Memory B cell (primary cell): Measurements from ENCODE around the gene ORM2.
"Not testable (repeated sequence)": the region's sequence is repeated elsewhere in the genome, so short reads cannot be mapped to it uniquely, and the experiment has no call there.

Experiments used
- ATAC-seq: fragments of 150-1000 bp; cut with Tn5 transposase; 2 replicates; pipeline ENCODE4 v1.10.0; 2021; ENCODE audit warnings: low read depth, mild to moderate bottlenecking, moderate library complexity
- DNase-seq, 2 donors: peaks; one replicate each; pipeline ENCODE4 v3.0.0; 2022; ENCODE audit warnings: low spot score in 2 of 2
- H3K27ac Mint-ChIP-seq: one replicate; pipeline ENCODE4 v1.8.0; 2022; ENCODE audit warnings: mild to moderate bottlenecking, moderate library complexity, mixed read lengths
- H3K27me3 Mint-ChIP-seq: one replicate; pipeline ENCODE4 v1.8.0; 2022; ENCODE audit warnings: mixed read lengths
- H3K36me3 Mint-ChIP-seq: one replicate; pipeline ENCODE4 v1.8.0; 2022; ENCODE audit warnings: mild to moderate bottlenecking, mixed read lengths
- H3K4me1 Mint-ChIP-seq: one replicate; pipeline ENCODE4 v1.8.0; 2022; ENCODE audit warnings: mixed read lengths
- H3K4me3 Mint-ChIP-seq: one replicate; pipeline ENCODE4 v1.8.0; 2022; ENCODE audit warnings: mild to moderate bottlenecking, moderate library complexity, mixed read lengths
- H3K9me3 Mint-ChIP-seq: one replicate; pipeline ENCODE4 v1.8.0; 2022; ENCODE audit warnings: mixed read lengths

ORM2 gene

DNA sequence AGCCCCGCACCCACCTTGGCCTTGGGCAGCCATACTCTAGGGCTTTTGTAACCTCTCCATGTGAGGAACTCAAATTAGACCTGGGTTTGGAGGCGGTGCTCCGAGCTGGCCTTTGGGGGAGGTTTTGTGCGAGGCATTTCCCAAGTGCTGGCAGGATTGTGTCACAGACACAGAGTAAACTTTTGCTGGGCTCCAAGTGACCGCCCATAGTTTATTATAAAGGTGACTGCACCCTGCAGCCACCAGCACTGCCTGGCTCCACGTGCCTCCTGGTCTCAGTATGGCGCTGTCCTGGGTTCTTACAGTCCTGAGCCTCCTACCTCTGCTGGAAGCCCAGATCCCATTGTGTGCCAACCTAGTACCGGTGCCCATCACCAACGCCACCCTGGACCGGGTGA is at the start of gene ORM2:
ORM2 (plus strand) TSS at position 245 of the 398 bp plus-strand sequence; CDS start at position 281, 36 bp downstream.
- not testable (repeated sequence) for DNase-seq, H3K4me3 Mint-ChIP-seq, H3K27me3 Mint-ChIP-seq, H3K36me3 Mint-ChIP-seq, ATAC-seq, H3K4me1 Mint-ChIP-seq, H3K9me3 Mint-ChIP-seq
- peak within 1 kb of the TSS; percentile 31 for H3K27ac Mint-ChIP-seq

DNA sequence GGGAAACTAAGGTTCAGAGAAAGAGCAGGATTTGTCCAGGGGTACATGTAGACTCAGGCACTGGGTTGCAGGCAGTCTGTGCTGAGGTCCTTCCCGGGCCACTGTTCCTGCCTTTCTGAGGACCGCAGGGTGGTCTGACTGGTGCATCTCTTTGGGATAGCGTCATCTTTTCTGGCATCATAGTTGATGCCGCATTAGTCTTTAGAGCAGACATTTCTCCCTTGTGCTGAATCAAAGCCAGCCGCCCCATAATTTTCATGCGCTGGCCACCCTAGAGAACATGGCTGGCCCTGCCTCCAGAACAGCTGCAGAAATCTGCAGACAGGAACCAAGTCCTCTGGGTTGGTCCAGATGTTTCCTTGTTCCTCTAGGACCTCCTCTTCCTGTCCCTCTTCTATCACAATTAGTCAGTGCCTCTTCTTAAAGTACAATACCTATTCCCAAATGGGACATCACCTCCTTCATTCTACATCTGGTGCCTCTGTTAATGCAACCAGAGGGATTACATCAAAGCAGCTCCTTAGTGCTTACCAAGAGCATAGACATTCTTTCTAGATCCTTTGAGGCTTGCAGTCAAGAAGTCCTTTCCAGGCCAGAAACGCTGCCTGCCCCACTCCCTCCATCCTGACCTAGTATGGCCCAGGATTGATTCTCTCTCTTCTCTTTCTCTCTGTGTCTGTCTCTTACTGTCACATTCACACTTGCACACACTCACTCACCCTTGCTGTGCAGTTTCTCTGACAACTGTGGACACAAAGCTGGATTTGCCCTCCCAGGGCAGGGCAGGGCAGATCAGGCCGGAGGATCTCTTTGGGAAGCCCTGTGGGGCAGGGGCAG is 48.8 kb upstream of the ORM2 start:
- peaks cover 6% of the 10 kb centered on the region for H3K9me3 Mint-ChIP-seq
- DNase-seq (no peak), ATAC-seq (no peak)
- H3K27me3 Mint-ChIP-seq, result peaks cover 14% of the 10 kb centered on the region
- no peak overlapping the region for H3K27ac Mint-ChIP-seq
- H3K4me3 Mint-ChIP-seq, result no peak overlapping the region
- no peaks in the 10 kb centered on the region for H3K4me1 Mint-ChIP-seq
- H3K36me3 Mint-ChIP-seq, result no peaks in the 10 kb centered on the region

DNA sequence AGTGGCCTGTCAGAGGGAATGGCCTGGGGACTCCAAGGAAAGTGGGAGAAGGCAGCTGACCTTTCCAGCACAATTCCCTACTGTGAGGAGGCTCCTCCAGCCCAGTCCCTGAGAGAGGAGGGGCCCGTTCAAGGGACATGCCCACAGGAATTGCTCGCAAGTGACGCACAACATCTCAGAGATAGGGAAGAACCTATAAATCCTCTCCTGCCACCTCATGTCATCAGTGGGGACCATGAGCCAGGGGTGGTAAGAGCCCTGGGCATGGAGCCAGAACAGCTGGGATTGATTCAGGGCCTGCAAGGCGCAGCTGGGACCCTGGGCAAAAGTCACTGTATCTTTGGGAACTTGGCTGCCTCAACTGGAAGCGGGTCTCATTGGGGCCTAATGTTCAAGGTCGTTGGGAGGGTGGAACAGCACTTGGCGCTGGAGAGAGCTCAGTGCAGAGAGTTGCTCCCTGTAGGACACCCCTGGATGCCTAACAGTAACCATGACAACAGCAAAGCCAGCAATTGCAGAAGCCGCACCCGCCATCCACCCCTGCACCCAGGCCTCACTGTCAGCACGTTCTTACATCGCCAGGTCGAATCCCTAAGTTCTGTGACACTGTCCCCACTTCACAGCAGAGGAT is 48.1 kb upstream of the ORM2 start:
- H3K4me1 Mint-ChIP-seq, result no peaks in the 10 kb centered on the region
- ATAC-seq (no peak), DNase-seq (no peak)
- peaks cover 6% of the 10 kb centered on the region for H3K9me3 Mint-ChIP-seq
- peaks cover 13% of the 10 kb centered on the region for H3K27me3 Mint-ChIP-seq
- no peak overlapping the region for H3K27ac Mint-ChIP-seq
- H3K36me3 Mint-ChIP-seq, result no peaks in the 10 kb centered on the region
- no peak overlapping the region for H3K4me3 Mint-ChIP-seq

DNA sequence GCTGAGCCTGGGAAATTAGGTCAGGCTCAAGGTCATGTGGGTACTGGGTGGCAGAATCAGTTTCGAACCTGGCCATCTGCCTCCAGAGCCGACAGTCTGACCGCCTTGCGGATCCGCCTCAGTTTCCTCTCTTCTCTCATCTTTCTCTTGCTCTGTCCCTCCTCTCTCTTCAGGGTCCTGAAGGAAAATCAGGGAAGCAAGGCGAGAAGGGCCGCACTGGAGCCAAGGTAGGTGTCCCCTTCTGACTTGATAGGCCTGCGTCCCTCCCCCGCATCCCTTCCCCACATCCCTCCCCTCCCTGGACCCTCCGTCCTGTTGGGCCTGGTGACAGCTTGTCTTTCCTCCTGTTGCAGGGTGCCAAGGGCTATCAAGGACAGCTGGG is 47.6 kb upstream of the ORM2 start:
- Mint-ChIP-seq H3K4me1 (no peaks in the 10 kb centered on the region), H3K9me3 (peaks cover 6% of the 10 kb centered on the region), H3K4me3 (no peak overlapping the region), H3K27ac (no peak overlapping the region), H3K36me3 (no peaks in the 10 kb centered on the region), H3K27me3 (peaks cover 11% of the 10 kb centered on the region)
- ATAC-seq, result no peak
- DNase-seq, result no peak

DNA sequence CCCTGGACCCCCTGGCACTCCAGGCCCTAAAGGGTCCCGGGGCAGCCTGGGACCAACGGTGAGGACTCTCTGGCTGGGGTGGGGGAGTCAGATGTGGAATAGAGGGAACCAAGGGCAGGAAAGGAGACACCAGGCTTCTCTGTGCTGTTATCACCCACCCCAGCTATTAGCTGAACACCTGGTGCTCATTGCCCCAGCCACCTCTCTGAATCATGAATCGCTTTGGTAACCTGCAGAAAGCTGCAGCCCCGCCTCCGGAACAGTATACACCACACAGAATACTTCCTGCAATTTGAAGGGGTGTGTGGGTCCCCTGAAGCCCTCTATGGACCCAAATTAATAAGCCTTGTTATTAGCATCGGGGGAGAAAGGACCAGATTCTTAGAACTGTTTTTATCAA is 47.2 kb upstream of the ORM2 start:
- Mint-ChIP-seq H3K9me3 (peaks cover 6% of the 10 kb centered on the region), H3K27ac (no peak overlapping the region), H3K4me3 (no peak overlapping the region), H3K36me3 (no peaks in the 10 kb centered on the region), H3K27me3 (peaks cover 11% of the 10 kb centered on the region), H3K4me1 (no peaks in the 10 kb centered on the region)
- DNase-seq (no peak), ATAC-seq (no peak)

DNA sequence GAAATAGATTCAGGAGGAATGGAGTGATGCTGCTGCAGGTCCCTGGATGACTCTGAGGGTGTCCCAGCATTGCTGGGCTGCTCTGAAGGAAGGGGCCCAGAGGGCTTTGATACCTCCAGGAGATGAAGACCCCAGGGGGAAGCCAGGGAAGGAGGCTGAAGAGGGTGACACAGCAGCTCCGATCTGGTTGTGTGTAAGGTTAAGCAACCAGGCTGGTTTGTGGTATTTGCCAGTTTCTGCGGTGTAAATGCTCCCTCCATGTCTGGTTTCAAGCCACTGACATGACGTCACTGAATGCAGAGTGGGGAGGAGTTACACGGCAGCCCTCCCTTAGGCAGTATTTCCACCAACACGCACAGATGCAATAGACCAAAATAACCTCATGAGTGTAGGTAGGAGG is 46.7 kb upstream of the ORM2 start:
- no peaks in the 10 kb centered on the region for H3K4me1 Mint-ChIP-seq
- no peak for ATAC-seq

DNA sequence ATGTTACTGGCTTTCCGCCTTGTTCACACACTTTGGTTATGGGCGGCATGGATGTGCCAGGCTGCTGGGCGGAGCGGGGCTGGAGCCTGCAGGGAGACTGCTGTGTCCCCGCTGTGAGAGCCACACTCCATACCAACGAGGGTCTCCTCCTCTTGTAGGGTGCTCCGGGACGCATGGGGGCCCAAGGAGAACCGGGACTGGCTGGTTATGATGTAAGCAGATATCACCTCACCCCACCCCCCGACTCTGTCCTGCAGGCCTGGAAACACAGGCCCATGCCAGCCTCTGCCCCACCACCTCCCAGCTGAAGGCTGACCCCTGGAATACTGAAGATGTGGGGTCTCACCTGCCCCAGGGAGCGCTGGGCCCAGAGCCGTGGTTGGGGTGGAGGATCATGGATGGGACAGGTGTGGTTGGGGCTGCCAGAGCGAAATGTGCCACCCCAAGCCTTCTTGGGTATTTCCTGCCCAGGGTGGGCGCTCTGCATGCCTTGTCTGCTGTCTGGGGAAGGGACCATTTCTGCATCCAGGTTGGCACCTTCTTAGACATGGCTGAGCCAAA is 46.0 kb upstream of the ORM2 start:
- Mint-ChIP-seq H3K27ac (no peak overlapping the region), H3K4me1 (no peaks in the 10 kb centered on the region), H3K9me3 (no peaks in the 10 kb centered on the region), H3K4me3 (no peak overlapping the region), H3K27me3 (peaks cover 8% of the 10 kb centered on the region), H3K36me3 (no peaks in the 10 kb centered on the region)
- DNase-seq (no peak), ATAC-seq (no peak)

More for the DNA sequence above, 46.7 kb upstream of the ORM2 start:
- Mint-ChIP-seq H3K27me3 (peaks cover 11% of the 10 kb centered on the region), H3K36me3 (no peaks in the 10 kb centered on the region), H3K9me3 (peaks cover 6% of the 10 kb centered on the region), H3K27ac (no peak overlapping the region), H3K4me3 (no peak overlapping the region)
- DNase-seq, result no peak

DNA sequence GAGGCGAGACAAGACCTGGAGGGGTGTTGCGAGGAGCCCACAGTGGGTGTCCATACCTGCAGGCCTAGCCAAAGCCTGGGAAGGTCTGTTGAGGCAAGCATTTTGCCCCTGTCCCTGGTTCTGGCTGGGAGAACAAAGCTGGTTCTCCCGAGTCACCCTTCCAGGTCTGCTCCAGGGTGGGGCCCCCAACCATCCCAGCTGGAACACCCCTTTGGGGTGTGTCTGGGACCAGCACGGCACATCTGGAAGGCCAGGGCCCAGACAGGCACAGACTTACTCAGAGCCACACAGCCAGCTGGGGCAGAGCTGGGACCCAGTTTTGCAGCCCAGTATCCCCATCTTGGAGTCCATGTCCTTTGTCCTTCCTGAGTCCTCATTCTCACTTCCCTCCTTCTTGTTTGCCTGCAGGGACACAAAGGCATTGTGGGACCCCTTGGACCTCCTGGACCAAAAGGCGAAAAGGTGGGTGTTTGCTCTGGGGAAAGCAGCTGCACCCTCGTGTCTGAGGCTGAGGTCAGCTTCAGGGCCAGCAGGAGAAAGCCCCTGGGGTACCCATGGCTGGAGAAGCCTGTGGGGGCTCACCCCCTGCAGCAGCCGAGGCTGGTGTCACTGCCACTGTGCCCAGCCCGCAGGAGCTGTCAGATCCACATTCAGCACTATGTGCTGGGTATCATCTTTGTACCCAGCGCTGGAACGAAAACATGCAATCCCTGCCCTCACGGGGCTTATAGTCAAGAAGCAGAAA is 45.2 kb upstream of the ORM2 start:
- no peaks in the 10 kb centered on the region for H3K36me3 Mint-ChIP-seq
- no peaks in the 10 kb centered on the region for H3K4me1 Mint-ChIP-seq
- peaks cover 8% of the 10 kb centered on the region for H3K27me3 Mint-ChIP-seq
- H3K9me3 Mint-ChIP-seq, result no peaks in the 10 kb centered on the region
- no peak overlapping the region for H3K27ac Mint-ChIP-seq
- DNase-seq (no peak), ATAC-seq (no peak)
- H3K4me3 Mint-ChIP-seq, result no peak overlapping the region

DNA sequence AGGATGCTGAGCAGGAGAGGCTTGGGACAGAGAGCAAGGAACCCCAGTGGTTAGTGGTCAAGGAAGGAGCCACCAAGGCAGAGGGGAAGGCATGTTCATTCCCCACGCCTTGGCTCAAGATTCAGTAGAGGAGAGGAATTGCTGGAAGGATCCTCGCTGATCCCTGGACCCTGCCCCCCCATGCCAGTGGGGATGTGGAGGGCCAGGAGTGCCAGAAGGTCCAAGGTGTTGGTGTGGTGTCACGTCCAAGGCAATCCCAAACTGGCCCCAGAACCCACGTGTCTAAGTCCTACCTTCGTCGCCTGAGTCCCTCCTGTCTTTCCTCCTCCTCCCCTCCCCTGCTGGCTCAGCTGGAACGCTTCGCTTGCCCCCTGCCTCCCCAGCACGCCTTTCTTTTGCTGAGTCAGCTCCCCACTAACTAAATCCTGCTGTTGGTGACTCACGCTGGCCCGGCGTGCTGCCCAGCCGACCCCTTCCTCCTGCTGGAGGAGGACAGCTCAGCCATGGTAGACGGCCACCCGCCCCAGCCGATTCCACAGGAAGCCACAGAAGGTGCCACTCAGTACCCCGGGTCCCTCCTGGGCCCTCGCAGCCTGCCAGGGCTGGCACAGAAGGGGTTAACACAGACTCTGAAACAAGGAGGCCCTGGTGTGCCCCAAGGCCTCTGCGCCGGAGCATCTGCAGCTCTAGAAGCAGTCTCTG is 44.4 kb upstream of the ORM2 start:
- ATAC-seq (no peak), DNase-seq (no peak)
- Mint-ChIP-seq H3K27me3 (peaks cover 8% of the 10 kb centered on the region), H3K4me3 (no peak overlapping the region), H3K27ac (no peak overlapping the region), H3K4me1 (no peaks in the 10 kb centered on the region), H3K36me3 (no peaks in the 10 kb centered on the region), H3K9me3 (no peaks in the 10 kb centered on the region)

DNA sequence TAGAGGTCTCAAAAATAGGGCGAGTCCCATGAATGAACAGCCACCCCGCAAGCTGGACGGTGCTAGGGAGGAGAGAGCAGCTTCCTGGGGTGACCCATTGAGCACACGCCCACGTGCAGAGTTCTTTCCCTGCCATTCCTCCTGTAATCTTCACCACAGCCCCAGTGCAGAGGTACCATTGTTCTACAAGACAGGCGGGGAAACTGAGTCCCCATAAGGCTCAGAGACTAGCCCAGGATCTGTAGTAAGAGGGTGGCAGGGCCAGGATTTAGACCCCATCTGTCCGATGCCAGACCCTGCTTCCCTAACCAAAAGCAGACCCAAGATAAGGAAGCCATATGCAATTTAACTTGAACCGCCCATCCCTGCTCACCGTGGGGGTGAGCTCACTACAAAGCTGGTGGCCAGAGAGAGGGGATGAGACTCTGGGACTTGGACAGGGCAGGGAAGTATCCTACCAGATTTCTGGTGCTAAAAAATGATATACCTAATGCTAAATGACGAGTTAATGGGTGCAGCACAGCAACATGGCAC is 43.5 kb upstream of the ORM2 start:
- Mint-ChIP-seq H3K4me1 (peaks cover 4% of the 10 kb centered on the region), H3K9me3 (no peaks in the 10 kb centered on the region), H3K27ac (no peak overlapping the region), H3K27me3 (peaks cover 11% of the 10 kb centered on the region), H3K4me3 (no peak overlapping the region), H3K36me3 (no peaks in the 10 kb centered on the region)
- ATAC-seq (no peak), DNase-seq (no peak)

DNA sequence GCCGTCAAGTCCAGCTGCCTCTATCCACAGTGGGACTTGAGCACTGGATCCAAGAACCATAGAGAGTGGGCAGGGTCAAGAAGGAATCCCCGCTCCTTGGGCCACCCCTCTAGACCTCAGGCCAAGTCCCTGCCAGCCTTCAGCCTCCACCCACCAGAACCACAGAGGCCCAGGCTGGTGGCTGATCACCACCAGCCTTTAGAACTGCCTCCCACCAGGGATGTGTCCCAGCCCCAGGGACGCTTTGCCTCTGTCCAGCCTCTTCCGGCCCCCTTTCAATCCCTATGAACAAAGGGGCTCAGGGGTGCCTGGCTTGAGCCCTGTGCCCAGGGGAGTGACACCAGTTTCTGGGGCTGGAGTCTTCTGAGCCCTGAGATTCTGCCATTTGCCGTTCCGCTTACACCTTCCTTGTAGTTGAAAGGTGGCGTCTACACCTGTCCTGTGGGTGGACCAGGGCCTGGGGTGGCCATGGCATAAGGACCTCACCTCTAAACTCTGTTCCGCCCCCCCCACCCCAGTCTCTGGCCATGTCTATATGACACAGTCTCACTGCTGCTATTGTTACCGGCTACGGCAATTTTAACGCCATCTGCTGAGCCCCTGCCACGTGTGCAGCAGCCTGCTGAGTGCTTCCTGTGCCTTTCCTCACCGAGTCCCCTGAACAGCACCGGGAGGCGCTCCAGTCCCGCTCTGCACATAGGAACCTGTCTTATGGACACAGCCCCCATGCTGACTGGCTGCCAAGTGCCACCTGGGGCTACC is 42.5 kb upstream of the ORM2 start:
- Mint-ChIP-seq H3K4me1 (peaks cover 4% of the 10 kb centered on the region), H3K9me3 (no peaks in the 10 kb centered on the region), H3K27ac (no peak overlapping the region), H3K4me3 (no peak overlapping the region), H3K36me3 (no peaks in the 10 kb centered on the region), H3K27me3 (peaks cover 11% of the 10 kb centered on the region)
- no peak for ATAC-seq
- DNase-seq, result no peak

DNA sequence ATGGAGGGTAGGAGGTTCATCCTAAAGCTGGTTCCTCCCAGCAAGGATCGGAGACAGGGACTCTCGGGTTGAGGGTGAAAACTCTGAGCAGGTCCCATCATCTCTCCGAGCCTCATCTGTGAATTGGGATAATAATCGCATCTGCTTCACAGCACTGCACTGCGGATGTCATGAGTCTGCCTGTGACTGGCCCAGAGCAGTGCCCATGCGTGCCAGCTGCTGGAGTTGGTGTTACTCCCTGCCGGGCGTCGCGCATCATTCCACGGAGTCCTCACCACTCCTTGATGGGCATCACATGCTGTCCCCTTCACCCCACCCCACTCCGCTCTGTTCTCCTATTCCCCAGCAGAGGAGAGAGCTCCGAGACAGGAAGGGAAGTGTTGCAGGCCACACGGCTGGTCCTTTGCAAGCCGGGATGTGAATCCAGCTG is 41.9 kb upstream of the ORM2 start:
- Mint-ChIP-seq H3K4me3 (no peak overlapping the region), H3K27ac (no peak overlapping the region), H3K4me1 (peaks cover 4% of the 10 kb centered on the region), H3K36me3 (no peaks in the 10 kb centered on the region), H3K9me3 (no peaks in the 10 kb centered on the region), H3K27me3 (peaks cover 11% of the 10 kb centered on the region)
- no peak for ATAC-seq
- no peak for DNase-seq
